CD4-positive, alpha-beta T cell treated with Interleukin-21 for 1 hour (primary cell): ENCODE results near the gene CCDC157.
A peak's percentile ranks its signal among the peaks of the same experiment; 100 is the strongest.

Source experiments
- DNase-seq: peaks from one replicate; pipeline ENCODE4 v3.0.0-alpha.2; 2020

Gene CCDC157

GRCh38 chr22:30416403-30416802, 59.6 kb downstream of the CCDC157 start:
- no peak for DNase-seq

- DNase-seq: no peak
Observed at GRCh38 chr22:30416837-30417236, 60.0 kb downstream of the CCDC157 start.

GRCh38 chr22:30420347-30421125, 63.7 kb downstream of the CCDC157 start:
- DNase-seq: no peak

- no peak for DNase-seq
Observed at GRCh38 chr22:30421695-30422480, 65.1 kb downstream of the CCDC157 start.

- peak; percentile 19 for DNase-seq
Observed at GRCh38 chr22:30422481-30423300, 65.9 kb downstream of the CCDC157 start.

- DNase-seq: no peak
Observed at GRCh38 chr22:30423301-30423958, 66.6 kb downstream of the CCDC157 start.

- peak; percentile 100 for DNase-seq
Observed at GRCh38 chr22:30423959-30424533, 67.2 kb downstream of the CCDC157 start.

GRCh38 chr22:30424534-30425326, 67.9 kb downstream of the CCDC157 start:
- DNase-seq: no peak

GRCh38 chr22:30425327-30425615, 68.5 kb downstream of the CCDC157 start:
- no peak for DNase-seq

- peak; percentile 62 for DNase-seq
Observed at GRCh38 chr22:30425616-30426387, 69.0 kb downstream of the CCDC157 start, which contains the start of gene MTFP1. Gene MTFP1 (plus strand): TSS chr22:30425768. CDS start chr22:30425880, 112 bp downstream.
